Cardiac fibroblast (primary cell): ENCODE data around the gene NEDD4L.
"Not testable (repeated sequence)": the region's sequence is repeated elsewhere in the genome, so short reads cannot be mapped to it uniquely, and the experiment has no call there.

Experiments used
- DNase-seq, 2 donors: peaks; one replicate each; pipeline versions ENCODE4 v3.0.0 to v3.0.0-alpha.2; 2010; ENCODE audit warnings: low read depth in 2 of 2
- H3K4me3 ChIP-seq, 2 donors: replicated peaks in 1 of 2; 1 replicate in 1 of 2; 2 replicates in 1 of 2; pipeline ENCODE4 v1.5.1; 2011; ENCODE audit warnings: low read depth in 2 of 2, low read length in 2 of 2, mild to moderate bottlenecking in 2 of 2, moderate library complexity in 1 of 2
- CTCF ChIP-seq: IDR thresholded peaks from one replicate; pipeline ENCODE4 v1.5.1; 2011; ENCODE audit warnings: low read depth, mild to moderate bottlenecking, low read length, inconsistent platforms

The NEDD4L gene

GRCh38 chr18:58264840-58265239 is 220.8 kb downstream of the NEDD4L start:
- no peak for TF ChIP-seq CTCF
- DNase-seq = no peak
- H3K4me3 ChIP-seq = no peak overlapping the region

- H3K4me3 ChIP-seq = not testable (repeated sequence)
Measured at GRCh38 chr18:58265489-58265888, 221.5 kb downstream of the NEDD4L start.

GRCh38 chr18:58266291-58266690 is 222.3 kb downstream of the NEDD4L start:
- no peak overlapping the region for H3K4me3 ChIP-seq
- no peak for TF ChIP-seq CTCF
- no peak for DNase-seq

More at GRCh38 chr18:58265489-58265888, 221.5 kb downstream of the NEDD4L start:
- not testable (repeated sequence) for DNase-seq

GRCh38 chr18:58267493-58267892 is 223.5 kb downstream of the NEDD4L start:
- DNase-seq = no peak
- H3K4me3 ChIP-seq = no peak overlapping the region
- TF ChIP-seq CTCF = no peak

- DNase-seq = peak; percentile 54 to 63
- no peak for TF ChIP-seq CTCF
- H3K4me3 ChIP-seq = no peak overlapping the region
Measured at GRCh38 chr18:58268849-58269248, 224.8 kb downstream of the NEDD4L start.

- DNase-seq = no peak
- H3K4me3 ChIP-seq = no peak overlapping the region
- TF ChIP-seq CTCF = no peak
Measured at GRCh38 chr18:58269931-58270330, 225.9 kb downstream of the NEDD4L start.

- no peak for DNase-seq
- H3K4me3 ChIP-seq = no peak overlapping the region
- no peak for TF ChIP-seq CTCF
Measured at GRCh38 chr18:58270396-58270795, 226.4 kb downstream of the NEDD4L start.
